Suprapubic skin (tissue), 4 donors: ENCODE data around the gene SLC25A5. TPM values are rescaled to one million over a fixed set of nuclear protein-coding genes. Genes with fewer than 3 reads are reported as not detected.
A peak's percentile ranks its signal among the peaks of the same experiment; 100 is the strongest.

Experiments
- DNase-seq, 2 donors: peaks; one replicate each; pipeline ENCODE4 v3.0.0-alpha.2; 2019; ENCODE audit warnings: low spot score in 2 of 2
- H3K27ac ChIP-seq: fragments of 200-600 bp; sonication (generic); one replicate; pipeline ENCODE4 v1.5.1; 2019
- H3K27me3 ChIP-seq: fragments of 200-600 bp; sonication (generic); one replicate; pipeline ENCODE4 v1.5.1; 2019
- H3K36me3 ChIP-seq: fragments of 200-600 bp; sonication (generic); one replicate; pipeline ENCODE4 v1.5.1; 2019
- H3K4me1 ChIP-seq: fragments of 200-600 bp; sonication (generic); one replicate; pipeline ENCODE4 v1.5.1; 2019
- H3K4me3 ChIP-seq: fragments of 200-600 bp; sonication (generic); one replicate; pipeline ENCODE4 v1.5.1; 2019; ENCODE audit warnings: mild to moderate bottlenecking
- H3K9me3 ChIP-seq: fragments of 200-600 bp; sonication (generic); one replicate; pipeline ENCODE4 v1.5.1; 2019
- CTCF ChIP-seq, 2 donors: fragments of 200-600 bp in 1 of 2; fragments of 450-650 bp in 1 of 2; sonication (generic) in 1 of 2; IDR thresholded peaks; one replicate each; pipeline ENCODE4 v1.5.1; 2016 to 2019; ENCODE audit warnings: antibody characterized with exemption in 2 of 2, mild to moderate bottlenecking in 1 of 2, moderate library complexity in 1 of 2
- EP300 ChIP-seq: sonication (generic); formaldehyde crosslinking; IDR thresholded peaks from one replicate; pipeline ENCODE4 v1.6.1; 2017; ENCODE audit warnings: antibody characterized with exemption
- POLR2A ChIP-seq, 2 donors: fragments of 450-650 bp; IDR thresholded peaks; one replicate each; pipeline ENCODE4 v1.6.1; 2017; ENCODE audit warnings: antibody characterized with exemption in 2 of 2, mild to moderate bottlenecking in 2 of 2, moderate library complexity in 2 of 2
- POLR2AphosphoS5 ChIP-seq, 3 donors: sonication (generic); formaldehyde crosslinking; IDR thresholded peaks; one replicate each; pipeline ENCODE4 v1.6.1; 2017; ENCODE audit warnings: antibody characterized with exemption in 3 of 3
- WGBS: methylation state at CpG from one replicate; pipeline ENCODE4 v1.1.5; 2018; 5-methylcytosine and 5-hydroxymethylcytosine counted together
- total RNA-seq, 4 donors: library from RNA; depleted of rRNA; stranded (reverse); fragments of >200 nt; gene quantifications; one replicate each; pipeline ENCODE4 v1.1.0, GENCODE V29; 2016

The SLC25A5 gene
- total RNA-seq, 4 donors from 2014 or later: 177 to 516 (median 455) TPM

- no peak overlapping the region for H3K4me3 ChIP-seq
- H3K9me3 ChIP-seq: no peaks in the 10 kb centered on the region
- H3K4me1 ChIP-seq: peaks cover 14% of the 10 kb centered on the region
- 57% methylated on average over 3 of the region's 3 CpGs for WGBS
- TF ChIP-seq CTCF (IDR thresholded peaks at IDR 0.05) (no peak), EP300 (no peak), POLR2A (IDR thresholded peaks at IDR 0.05) (no peak), POLR2AphosphoS5 (IDR thresholded peaks at IDR 0.05) (no peak)
- DNase-seq: no peak
- no peak overlapping the region for H3K27ac ChIP-seq
- no peaks in the 10 kb centered on the region for H3K27me3 ChIP-seq
- H3K36me3 ChIP-seq: no peaks in the 10 kb centered on the region
Measured at GRCh38 chrX:119477812-119478232, 9.6 kb downstream of the SLC25A5 start.

- 84% methylated on average over 4 of the region's 4 CpGs for WGBS
- TF ChIP-seq POLR2A (IDR thresholded peaks at IDR 0.05): no peak
- TF ChIP-seq POLR2AphosphoS5 (IDR thresholded peaks at IDR 0.05): no peak
- TF ChIP-seq CTCF (IDR thresholded peaks at IDR 0.05): no peak
- TF ChIP-seq EP300: no peak
- no peak overlapping the region for H3K4me3 ChIP-seq
- H3K4me1 ChIP-seq: peaks cover 14% of the 10 kb centered on the region
- H3K9me3 ChIP-seq: no peaks in the 10 kb centered on the region
- H3K27me3 ChIP-seq: no peaks in the 10 kb centered on the region
- no peaks in the 10 kb centered on the region for H3K36me3 ChIP-seq
- no peak for DNase-seq
- no peak overlapping the region for H3K27ac ChIP-seq
Measured at GRCh38 chrX:119478504-119478903, 10.3 kb downstream of the SLC25A5 start.

DNA sequence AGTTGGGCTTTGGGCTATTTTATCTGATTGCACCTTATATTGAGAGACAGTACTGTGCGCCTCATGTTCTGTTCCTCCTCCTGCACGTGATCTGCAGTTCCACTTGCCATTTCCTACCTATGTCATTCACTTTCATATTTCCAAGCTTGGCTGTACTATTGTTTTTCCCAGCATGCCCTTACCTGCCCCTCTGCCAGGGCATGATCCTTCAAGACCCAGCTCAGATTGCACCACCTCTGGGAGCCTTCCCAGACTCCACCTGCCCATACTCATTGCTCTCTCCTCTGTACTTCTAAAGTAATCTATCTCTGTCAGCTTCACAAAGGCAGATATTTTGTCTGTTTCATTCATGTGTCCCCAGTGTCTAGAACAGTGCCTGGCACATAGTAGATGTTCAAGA lies 11.6 kb downstream of the SLC25A5 start:
- no peak overlapping the region for H3K4me3 ChIP-seq
- H3K36me3 ChIP-seq: no peaks in the 10 kb centered on the region
- WGBS: 58% methylated on average over 2 of the region's 2 CpGs
- peaks cover 14% of the 10 kb centered on the region for H3K4me1 ChIP-seq
- H3K27me3 ChIP-seq: no peaks in the 10 kb centered on the region
- no peaks in the 10 kb centered on the region for H3K9me3 ChIP-seq
- no peak overlapping the region for H3K27ac ChIP-seq
- no peak for TF ChIP-seq POLR2A (IDR thresholded peaks at IDR 0.05)
- no peak for TF ChIP-seq CTCF (IDR thresholded peaks at IDR 0.05)
- no peak for TF ChIP-seq POLR2AphosphoS5 (IDR thresholded peaks at IDR 0.05)
- no peak for TF ChIP-seq EP300
- DNase-seq: no peak

DNA sequence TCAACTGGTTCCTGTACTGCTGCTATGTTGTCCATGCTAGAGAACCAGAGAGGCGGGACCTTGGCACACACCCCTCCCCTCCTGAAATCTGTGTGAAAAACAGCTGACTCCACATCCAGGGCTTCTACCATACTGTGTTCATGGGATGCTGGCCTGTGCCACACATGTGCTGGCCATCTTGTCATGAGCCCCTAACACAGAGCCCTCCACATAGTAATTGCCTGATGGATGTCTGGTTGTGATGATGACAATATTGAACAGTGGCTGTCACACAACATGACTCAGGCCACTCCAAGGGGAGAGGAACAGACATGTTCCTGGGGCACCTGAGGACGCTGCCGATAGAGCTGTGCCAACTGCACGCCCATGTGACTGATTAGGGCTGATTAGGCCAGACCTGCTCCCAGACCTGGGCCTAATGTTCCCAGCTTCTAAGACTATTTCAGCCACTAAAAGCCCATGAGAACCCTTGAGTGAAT lies 13.1 kb downstream of the SLC25A5 start:
- TF ChIP-seq CTCF (IDR thresholded peaks at IDR 0.05) (no peak), POLR2A (IDR thresholded peaks at IDR 0.05) (no peak), EP300 (no peak), POLR2AphosphoS5 (IDR thresholded peaks at IDR 0.05) (no peak)
- no peak for DNase-seq
- 75% methylated on average over 1 of the region's 4 CpGs for WGBS
- H3K4me3 ChIP-seq: no peak overlapping the region
- H3K36me3 ChIP-seq: no peaks in the 10 kb centered on the region
- H3K27me3 ChIP-seq: no peaks in the 10 kb centered on the region
- peak overlapping the region; percentile 78 for H3K27ac ChIP-seq
- H3K9me3 ChIP-seq: no peaks in the 10 kb centered on the region
- peaks cover 14% of the 10 kb centered on the region for H3K4me1 ChIP-seq

GRCh38 chrX:119482041-119482440 lies 13.8 kb downstream of the SLC25A5 start:
- Histone ChIP-seq H3K4me1 (peaks cover 14% of the 10 kb centered on the region), H3K27ac (peak overlapping the region; percentile 78), H3K36me3 (no peaks in the 10 kb centered on the region), H3K9me3 (no peaks in the 10 kb centered on the region), H3K27me3 (no peaks in the 10 kb centered on the region), H3K4me3 (peak overlapping the region; percentile 43)
- no peak for DNase-seq
- WGBS: 69% methylated on average over 10 of the region's 10 CpGs
- TF ChIP-seq POLR2AphosphoS5 (IDR thresholded peaks at IDR 0.05): no peak
- TF ChIP-seq POLR2A (IDR thresholded peaks at IDR 0.05): no peak
- no peak for TF ChIP-seq EP300
- TF ChIP-seq CTCF (IDR thresholded peaks at IDR 0.05): no peak
